Natural killer cell treated with Interleukin-12 subunit alpha and Interleukin-12 subunit beta and Interleukin-15 and Interleukin-18, amount 100 ng/mL, for 72 hours (primary cell): ENCODE results near the gene EID2B. TPM values are rescaled to one million over a fixed set of nuclear protein-coding genes. Genes with fewer than 3 reads are reported as not detected.

ENCODE experiments used
- ATAC-seq, 2 donors: fragments of 150-1000 bp; cut with Tn5 transposase in 1 of 2; sonication (Bioruptor Pico), chemical (Tn5 transposase) in 1 of 2; 2 replicates each; pipeline ENCODE4 v1.10.0; 2021
- DNase-seq: peaks from one replicate; pipeline ENCODE4 v3.0.0; 2022; ENCODE audit warnings: low spot score
- H3K27ac Mint-ChIP-seq, 2 donors: 1 replicate in 1 of 2; 2 replicates in 1 of 2; pipeline ENCODE4 v1.8.0; 2022; ENCODE audit warnings: mixed read lengths in 2 of 2, mild to moderate bottlenecking in 1 of 2, moderate library complexity in 1 of 2
- H3K27me3 Mint-ChIP-seq, 2 donors: 1 replicate in 1 of 2; 2 replicates in 1 of 2; pipeline ENCODE4 v1.8.0; 2022; ENCODE audit warnings: mixed read lengths in 2 of 2
- H3K36me3 Mint-ChIP-seq: one replicate; pipeline ENCODE4 v1.8.0; 2022; ENCODE audit warnings: mixed read lengths
- H3K4me1 Mint-ChIP-seq, 2 donors: 1 replicate in 1 of 2; 2 replicates in 1 of 2; pipeline ENCODE4 v1.8.0; 2022; ENCODE audit warnings: low read depth in 2 of 2, mixed read lengths in 2 of 2, mild to moderate bottlenecking in 1 of 2
- H3K4me3 Mint-ChIP-seq: one replicate; pipeline ENCODE4 v1.8.0; 2022; ENCODE audit warnings: mixed read lengths
- H3K9me3 Mint-ChIP-seq: 2 replicates; pipeline ENCODE4 v1.8.0; 2022; ENCODE audit warnings: mixed read lengths
- total RNA-seq, 2 donors: library from RNA; stranded (reverse); gene quantifications; one replicate each; pipeline ENCODE4 v1.2.3, GENCODE V29; 2022

EID2B gene, protein sequence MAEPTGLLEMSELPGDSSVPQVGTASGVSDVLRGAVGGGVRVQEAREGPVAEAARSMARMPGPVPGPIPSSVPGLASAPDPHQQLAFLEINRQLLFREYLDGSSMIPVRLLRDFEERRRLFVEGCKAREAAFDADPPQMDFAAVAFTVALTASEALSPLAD
- total RNA-seq = 1 to 10 TPM; 1.9 to 5.4 TPM

DNA sequence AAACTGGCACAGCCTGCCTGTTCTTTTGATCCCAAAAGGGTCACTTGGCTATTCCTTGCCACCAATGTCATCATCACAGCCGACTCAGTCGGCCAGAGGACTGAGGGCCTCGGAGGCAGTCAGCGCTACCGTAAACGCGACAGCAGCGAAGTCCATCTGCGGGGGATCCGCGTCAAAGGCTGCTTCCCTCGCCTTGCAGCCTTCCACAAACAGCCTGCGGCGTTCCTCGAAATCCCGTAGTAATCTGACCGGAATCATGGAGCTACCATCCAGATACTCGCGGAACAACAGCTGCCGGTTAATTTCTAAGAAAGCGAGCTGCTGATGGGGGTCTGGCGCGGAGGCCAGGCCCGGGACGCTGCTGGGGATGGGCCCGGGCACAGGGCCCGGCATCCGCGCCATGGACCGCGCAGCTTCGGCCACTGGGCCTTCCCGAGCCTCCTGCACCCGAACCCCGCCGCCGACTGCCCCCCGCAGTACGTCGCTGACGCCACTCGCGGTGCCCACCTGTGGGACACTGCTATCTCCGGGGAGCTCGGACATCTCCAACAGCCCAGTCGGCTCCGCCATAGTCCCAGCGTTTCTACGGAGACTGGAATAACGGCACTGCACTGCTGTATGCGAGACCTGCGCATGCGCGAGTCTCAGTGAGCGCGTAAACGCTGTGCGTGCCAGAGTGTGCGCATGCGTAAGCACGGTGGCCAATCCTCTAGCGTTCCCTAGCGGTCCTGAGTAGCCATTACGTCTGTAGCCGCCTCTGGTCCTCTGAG lies at the start of gene EID2B:
EID2B (minus strand) TSS at position 620 of the 770 bp plus-strand sequence; CDS start at position 570, 50 bp downstream.
- H3K27ac Mint-ChIP-seq = peak within 1 kb of the TSS; percentile 46 to 76
- DNase-seq (peak; percentile 93), ATAC-seq (peak; percentile 97 to 98)
- no peaks in the 10 kb centered on the region for H3K9me3 Mint-ChIP-seq
- no peaks in the 10 kb centered on the region for H3K27me3 Mint-ChIP-seq
- peak within 1 kb of the TSS; percentile 86 for H3K4me3 Mint-ChIP-seq
- no peaks in the 10 kb centered on the region for H3K36me3 Mint-ChIP-seq
- peaks cover 3 to 13% of the 10 kb centered on the region in 2 donors for H3K4me1 Mint-ChIP-seq

DNA sequence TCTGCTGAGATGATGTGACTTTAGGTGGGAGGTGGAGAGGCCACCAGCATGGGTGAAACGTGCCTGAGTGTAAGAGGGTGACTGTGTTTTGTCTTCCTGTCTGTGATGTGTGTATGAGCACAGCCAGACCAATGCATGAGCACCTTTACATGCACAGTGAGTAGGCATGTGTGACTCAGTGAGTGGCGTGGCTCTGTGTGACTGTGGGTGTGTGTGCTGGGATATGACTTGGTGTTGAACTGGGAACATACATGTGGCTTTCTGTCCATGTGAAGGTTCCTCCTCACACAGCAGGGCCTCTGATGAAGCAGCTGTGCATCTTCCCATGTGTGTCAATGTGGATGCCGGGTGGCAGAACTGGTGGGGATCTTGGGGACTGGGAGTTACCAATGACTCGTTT lies 49.8 kb upstream of the EID2B start:
- DNase-seq (no peak), ATAC-seq (peak in 1 of 2 donors; percentile 78)
- H3K27me3 Mint-ChIP-seq = peaks cover 32 to 37% of the 10 kb centered on the region in 2 donors
- peaks cover 9% of the 10 kb centered on the region for H3K36me3 Mint-ChIP-seq
- no peak overlapping the region for H3K4me3 Mint-ChIP-seq
- peaks cover 9% of the 10 kb centered on the region for H3K9me3 Mint-ChIP-seq
- H3K27ac Mint-ChIP-seq = no peak overlapping the region
- no peaks in the 10 kb centered on the region for H3K4me1 Mint-ChIP-seq

DNA sequence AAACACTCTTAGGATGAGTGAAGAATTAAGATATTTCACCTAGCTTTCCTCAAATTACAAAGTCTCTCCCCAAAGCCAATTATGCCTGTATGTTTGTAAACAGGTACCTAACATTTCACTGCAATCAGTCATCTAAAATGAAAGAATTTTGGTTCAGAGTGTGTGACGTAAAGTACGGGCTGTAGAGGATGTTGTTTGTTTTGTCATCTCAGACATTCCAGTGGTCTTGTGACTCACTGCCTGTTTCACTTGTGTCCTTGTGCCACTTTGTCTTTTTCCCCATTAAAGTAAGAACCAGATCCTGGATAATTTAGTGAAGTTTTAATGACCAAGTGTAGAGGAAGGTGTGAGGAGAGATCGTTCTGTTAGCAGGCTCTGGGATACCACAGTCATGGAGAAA lies 36.0 kb upstream of the EID2B start:
- ATAC-seq = no peak
- H3K27me3 Mint-ChIP-seq = peaks cover 30 to 31% of the 10 kb centered on the region in 2 donors
- H3K4me3 Mint-ChIP-seq = no peak overlapping the region
- no peaks in the 10 kb centered on the region for H3K9me3 Mint-ChIP-seq
- peaks cover 2% of the 10 kb centered on the region for H3K36me3 Mint-ChIP-seq
- H3K27ac Mint-ChIP-seq = no peak overlapping the region
- no peak for DNase-seq
- peaks cover 0 to 4% of the 10 kb centered on the region in 2 donors for H3K4me1 Mint-ChIP-seq

DNA sequence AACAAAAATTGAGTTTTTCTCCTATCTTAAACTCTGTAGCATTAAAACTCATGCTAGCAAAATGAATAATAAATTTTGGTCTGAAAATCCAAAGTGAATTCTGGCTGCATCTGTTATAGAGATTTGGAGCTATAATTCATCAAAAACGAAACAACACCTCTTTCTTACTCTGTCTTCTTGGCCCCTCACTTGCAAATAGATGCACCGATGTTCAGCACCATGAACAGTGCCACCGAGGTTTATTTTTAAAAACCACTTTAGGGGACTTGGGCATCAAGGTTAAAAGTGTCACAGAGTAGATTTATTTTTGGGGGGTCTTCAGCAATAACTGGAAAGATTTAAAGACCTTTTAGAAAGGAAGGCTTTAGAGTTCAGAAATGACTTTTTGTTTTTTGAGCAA lies 33.4 kb upstream of the EID2B start:
- DNase-seq = no peak
- ATAC-seq = no peak
- Mint-ChIP-seq H3K4me3 (no peak overlapping the region), H3K9me3 (no peaks in the 10 kb centered on the region), H3K4me1 (peaks cover 0 to 4% of the 10 kb centered on the region in 2 donors), H3K27ac (no peak overlapping the region), H3K36me3 (no peaks in the 10 kb centered on the region), H3K27me3 (peaks cover 25 to 26% of the 10 kb centered on the region in 2 donors)

DNA sequence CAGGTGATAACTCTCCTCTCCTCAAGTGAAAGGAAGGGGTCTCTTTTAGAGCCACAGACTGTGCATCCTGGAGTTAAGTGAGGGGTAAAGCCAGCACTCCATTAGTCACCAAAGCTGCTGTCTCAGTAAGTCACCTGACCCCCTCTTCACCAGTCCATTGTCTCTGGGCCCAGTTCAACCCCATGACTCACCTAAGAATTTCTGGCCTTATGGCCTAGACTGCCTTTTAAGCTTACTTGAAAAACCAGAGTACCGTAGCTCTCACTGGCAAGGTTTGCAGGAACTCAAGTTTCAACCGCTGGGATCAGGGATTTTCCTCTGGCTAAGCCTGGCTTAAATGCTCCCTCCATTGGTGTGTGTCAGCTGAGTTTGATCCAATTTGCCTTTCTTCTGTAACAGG lies 30.8 kb upstream of the EID2B start:
- Mint-ChIP-seq H3K9me3 (no peaks in the 10 kb centered on the region), H3K4me3 (no peak overlapping the region), H3K27me3 (peaks cover 8 to 15% of the 10 kb centered on the region in 2 donors), H3K4me1 (peaks cover 7% of the 10 kb centered on the region in 2 donors), H3K27ac (no peak overlapping the region), H3K36me3 (no peaks in the 10 kb centered on the region)
- no peak for ATAC-seq
- no peak for DNase-seq

DNA sequence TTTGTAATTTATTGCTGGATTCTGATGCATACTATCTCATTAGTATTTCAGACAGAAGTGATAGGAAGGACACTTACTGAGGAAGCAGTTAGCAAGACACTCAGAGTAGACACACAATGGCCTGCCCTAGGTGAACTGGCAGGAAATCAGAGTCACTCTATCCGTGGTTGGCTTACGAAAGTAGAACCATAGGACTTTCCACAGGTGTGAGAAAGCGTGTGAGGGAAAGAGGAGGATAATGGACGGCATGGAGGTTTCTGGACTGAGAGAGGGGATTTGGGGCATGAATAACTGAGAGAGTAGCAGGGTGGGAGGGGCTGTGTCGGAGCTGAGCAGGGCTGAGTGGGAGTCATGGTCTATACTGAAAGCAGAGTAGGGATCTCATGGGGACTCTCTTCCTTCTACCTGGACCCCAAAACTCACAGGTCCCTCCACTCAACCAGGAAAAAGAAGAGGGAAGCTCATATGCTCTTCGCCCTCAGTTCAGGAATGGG lies 26.0 kb upstream of the EID2B start:
- no peaks in the 10 kb centered on the region for H3K36me3 Mint-ChIP-seq

DNA sequence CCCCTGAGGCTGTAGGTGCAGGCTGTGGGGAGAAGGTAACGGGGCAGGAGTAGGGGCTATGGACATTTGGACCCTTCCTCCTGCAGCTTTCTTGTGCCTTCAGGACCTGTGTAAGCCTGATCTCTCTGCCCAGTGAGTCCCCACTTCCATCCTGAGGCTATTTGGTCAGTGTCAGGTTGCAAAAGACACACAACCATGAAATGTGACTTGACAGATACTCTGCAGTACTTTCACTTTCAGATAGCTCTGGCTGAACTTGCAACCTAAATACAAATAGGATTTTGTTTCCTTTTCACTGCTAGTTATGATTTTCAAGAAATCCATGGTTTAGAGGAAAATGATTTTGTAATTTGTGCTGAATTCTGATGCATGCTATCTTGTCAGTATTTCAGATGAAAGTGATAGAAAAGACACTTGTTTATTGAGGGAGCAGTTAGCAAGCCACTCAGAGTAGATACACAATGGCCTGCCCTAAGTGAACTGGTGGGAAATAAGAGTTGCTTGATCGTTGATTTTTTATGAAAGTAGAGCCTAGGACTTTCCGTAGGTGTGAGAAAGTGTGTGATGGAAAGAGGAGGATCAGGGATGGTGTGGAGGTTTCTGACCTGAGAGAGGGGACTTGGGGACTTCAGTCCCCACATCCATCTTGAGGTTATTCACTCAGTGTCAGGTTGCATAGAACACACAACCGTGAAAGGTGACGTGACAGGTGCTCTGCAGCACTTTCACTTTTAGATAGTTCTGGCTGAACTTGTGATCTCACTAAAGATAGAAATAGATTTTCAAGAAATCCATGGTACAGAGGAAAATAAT lies 25.4 kb upstream of the EID2B start:
- Mint-ChIP-seq H3K27ac (peak overlapping the region; percentile 12 to 82), H3K4me3 (peak overlapping the region; percentile 73), H3K4me1 (peaks cover 16% of the 10 kb centered on the region in 2 donors), H3K9me3 (no peaks in the 10 kb centered on the region), H3K36me3 (no peaks in the 10 kb centered on the region), H3K27me3 (peaks cover 10 to 15% of the 10 kb centered on the region in 2 donors)
- ATAC-seq (peak; percentile 69 to 77), DNase-seq (no peak)

More for the DNA sequence above, 26.0 kb upstream of the EID2B start:
- H3K27ac Mint-ChIP-seq = peak overlapping the region; percentile 12 to 82
- peaks cover 8 to 10% of the 10 kb centered on the region in 2 donors for H3K27me3 Mint-ChIP-seq
- DNase-seq (no peak), ATAC-seq (peak in 1 of 2 donors; percentile 49)
- H3K9me3 Mint-ChIP-seq = no peaks in the 10 kb centered on the region
- H3K4me3 Mint-ChIP-seq = peak overlapping the region; percentile 73
- peaks cover 16% of the 10 kb centered on the region in 2 donors for H3K4me1 Mint-ChIP-seq

DNA sequence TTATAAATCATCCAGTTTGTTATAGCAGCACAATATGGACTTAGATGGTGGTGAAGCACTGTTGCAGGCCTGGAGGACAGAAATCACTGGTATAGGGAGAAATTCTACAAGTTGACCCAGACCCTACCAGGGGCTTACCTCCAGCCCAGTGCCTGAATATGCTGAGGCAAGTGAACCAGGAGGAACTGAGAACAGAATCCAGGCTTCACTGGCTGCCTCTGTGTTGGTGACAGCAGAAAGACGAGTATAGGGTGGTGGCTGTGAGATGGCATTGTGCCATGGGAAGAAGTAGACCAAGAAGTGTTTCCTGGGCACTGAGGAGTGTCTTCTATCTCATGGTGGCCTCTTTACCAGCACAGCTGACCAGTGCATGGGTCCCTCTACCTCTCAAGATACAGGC lies 23.2 kb upstream of the EID2B start:
- H3K4me3 Mint-ChIP-seq = no peak overlapping the region

DNA sequence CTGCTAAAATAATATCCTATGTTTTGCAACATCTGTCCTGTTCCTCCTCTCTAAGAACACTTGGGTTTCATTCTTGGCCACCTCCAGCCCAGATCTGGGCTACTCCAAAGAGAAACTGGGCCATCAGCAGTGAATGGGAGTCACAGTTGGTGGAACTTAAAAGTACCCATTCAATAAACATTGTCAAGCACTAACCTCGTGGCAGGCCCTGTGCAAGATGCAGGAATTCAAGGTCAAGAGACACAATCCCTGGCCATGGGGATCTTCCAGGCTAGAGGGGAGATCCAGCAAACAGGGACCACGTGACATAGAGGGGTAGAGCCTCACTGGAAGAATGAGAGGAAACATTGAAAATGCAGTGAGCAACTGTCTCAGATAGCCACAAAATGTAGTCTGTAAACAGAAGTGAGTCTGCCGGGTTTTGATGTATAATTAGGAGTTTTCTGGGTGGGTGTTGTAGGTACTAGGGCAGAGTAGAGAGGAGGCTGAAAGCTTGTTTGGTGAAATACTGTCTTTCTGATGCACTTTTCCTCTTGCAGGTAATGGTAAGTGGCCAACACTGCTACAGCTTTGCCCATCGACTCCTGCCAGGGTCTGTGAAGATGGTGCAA lies 22.2 kb upstream of the EID2B start:
- Mint-ChIP-seq H3K9me3 (no peaks in the 10 kb centered on the region), H3K27ac (no peak overlapping the region), H3K4me3 (no peak overlapping the region), H3K27me3 (peaks cover 6 to 8% of the 10 kb centered on the region in 2 donors), H3K36me3 (no peaks in the 10 kb centered on the region), H3K4me1 (peaks cover 16% of the 10 kb centered on the region in 2 donors)
- ATAC-seq = no peak
- no peak for DNase-seq

More for the DNA sequence above, 23.2 kb upstream of the EID2B start:
- Mint-ChIP-seq H3K9me3 (no peaks in the 10 kb centered on the region), H3K4me1 (peaks cover 16% of the 10 kb centered on the region in 2 donors), H3K27ac (no peak overlapping the region), H3K27me3 (peaks cover 4 to 8% of the 10 kb centered on the region in 2 donors), H3K36me3 (no peaks in the 10 kb centered on the region)
- no peak for ATAC-seq
- no peak for DNase-seq

DNA sequence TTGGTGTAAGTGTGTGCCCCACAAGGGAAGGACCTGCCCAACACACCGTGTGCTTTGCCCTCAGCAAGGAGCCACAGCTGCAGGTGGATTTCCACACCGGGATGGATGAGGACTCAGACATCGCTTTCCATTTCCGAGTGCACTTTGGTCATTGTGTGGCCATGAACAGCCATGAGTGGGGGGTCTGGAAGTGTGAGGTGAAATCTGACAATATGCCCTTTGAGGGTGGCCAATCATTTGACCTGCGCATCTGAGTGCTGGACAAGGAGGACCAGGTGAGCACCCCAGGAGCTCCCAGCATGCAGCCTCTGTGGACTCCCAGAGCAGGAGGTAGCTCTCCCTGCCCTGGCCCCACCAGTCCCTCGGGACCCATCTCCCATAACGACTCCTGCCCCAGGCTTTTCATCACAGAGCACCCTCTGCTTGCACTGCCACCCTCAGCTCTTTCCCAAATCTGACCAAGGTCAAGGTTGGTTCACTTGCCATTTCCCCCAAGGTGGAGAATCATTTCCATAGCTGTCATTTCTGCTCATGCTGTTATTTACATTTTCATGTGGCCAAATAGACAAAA lies 20.5 kb upstream of the EID2B start:
- no peak for ATAC-seq
- DNase-seq = no peak
- H3K9me3 Mint-ChIP-seq = no peaks in the 10 kb centered on the region
- peaks cover 6 to 8% of the 10 kb centered on the region in 2 donors for H3K27me3 Mint-ChIP-seq
- H3K4me3 Mint-ChIP-seq = no peak overlapping the region
- peaks cover 6 to 7% of the 10 kb centered on the region in 2 donors for H3K4me1 Mint-ChIP-seq
- no peaks in the 10 kb centered on the region for H3K36me3 Mint-ChIP-seq
- H3K27ac Mint-ChIP-seq = peak overlapping the region in 1 of 2 donors; percentile 13

DNA sequence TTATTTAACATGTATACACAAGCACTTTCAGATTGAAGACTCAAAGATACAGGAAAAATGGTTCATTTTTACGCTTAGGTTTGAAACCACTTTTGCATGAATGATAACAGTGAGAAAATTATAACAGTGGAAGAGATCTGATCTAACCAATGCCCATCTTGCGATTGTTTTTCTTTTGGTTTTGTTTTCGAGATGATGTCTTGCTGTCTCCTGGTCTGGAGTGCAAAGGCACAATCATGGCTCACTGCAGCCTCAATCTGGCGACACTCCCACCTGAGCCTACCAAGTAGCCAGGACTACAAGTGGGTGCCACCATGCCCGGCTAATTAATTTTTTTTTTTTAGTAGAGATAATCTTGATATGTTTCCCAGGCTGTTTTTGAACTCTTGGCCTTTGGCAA lies 17.5 kb upstream of the EID2B start:
- Mint-ChIP-seq H3K4me3 (no peak overlapping the region), H3K27ac (no peak overlapping the region), H3K27me3 (peaks cover 14 to 16% of the 10 kb centered on the region in 2 donors), H3K4me1 (no peaks in the 10 kb centered on the region), H3K9me3 (no peaks in the 10 kb centered on the region), H3K36me3 (no peaks in the 10 kb centered on the region)
- ATAC-seq = no peak
- no peak for DNase-seq

DNA sequence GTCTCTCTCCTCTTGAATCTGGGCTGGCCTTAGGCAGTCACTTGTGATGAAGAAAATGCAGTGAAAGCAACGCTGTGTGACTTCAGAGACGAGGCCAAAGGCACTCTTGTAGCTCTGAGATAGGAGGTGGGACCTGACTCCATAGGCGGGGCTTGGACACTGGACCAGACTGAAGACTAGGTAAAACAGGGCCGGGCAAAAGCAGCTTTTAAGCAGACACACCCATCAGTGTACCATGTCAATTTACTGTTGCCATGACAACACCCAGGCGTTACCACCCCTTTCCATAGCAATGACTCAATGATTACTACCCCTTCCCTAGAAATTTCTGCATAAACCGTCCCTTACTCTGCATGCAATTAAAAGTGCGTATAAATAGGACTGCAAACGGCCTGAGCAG lies 13.9 kb upstream of the EID2B start:
- Mint-ChIP-seq H3K4me1 (peaks cover 0 to 8% of the 10 kb centered on the region in 2 donors), H3K27ac (no peak overlapping the region)

DNA sequence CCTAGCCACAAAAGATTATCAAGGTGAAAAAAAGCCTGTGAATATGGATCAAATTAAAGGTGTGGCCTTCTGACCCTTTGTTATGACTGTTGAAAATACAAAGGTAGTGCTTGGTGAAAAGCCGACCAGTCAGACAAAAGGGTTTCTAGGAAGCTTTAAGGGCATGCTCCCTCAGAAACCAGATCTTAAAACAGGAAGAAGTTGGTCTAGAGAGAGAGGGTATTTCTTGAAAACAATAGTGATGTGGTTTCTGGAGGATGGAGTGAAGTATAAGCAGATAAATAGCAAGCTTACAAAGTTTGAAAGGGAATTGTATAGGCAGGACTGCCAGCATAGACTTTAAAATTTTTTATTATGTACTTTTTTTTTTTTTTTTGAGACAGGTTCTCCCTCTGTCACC lies 12.3 kb upstream of the EID2B start:
- H3K4me1 Mint-ChIP-seq = peaks cover 9 to 20% of the 10 kb centered on the region in 2 donors
- H3K27me3 Mint-ChIP-seq = peaks cover 11 to 16% of the 10 kb centered on the region in 2 donors
- no peaks in the 10 kb centered on the region for H3K36me3 Mint-ChIP-seq
- H3K4me3 Mint-ChIP-seq = no peak overlapping the region
- H3K9me3 Mint-ChIP-seq = no peaks in the 10 kb centered on the region
- no peak for ATAC-seq
- H3K27ac Mint-ChIP-seq = no peak overlapping the region
- no peak for DNase-seq

More for the DNA sequence above, 13.9 kb upstream of the EID2B start:
- H3K27me3 Mint-ChIP-seq = peaks cover 13 to 16% of the 10 kb centered on the region in 2 donors
- ATAC-seq (no peak), DNase-seq (no peak)
- H3K36me3 Mint-ChIP-seq = no peaks in the 10 kb centered on the region
- H3K9me3 Mint-ChIP-seq = no peaks in the 10 kb centered on the region
- H3K4me3 Mint-ChIP-seq = no peak overlapping the region
